Measurements from ENCODE around the gene CMAS. TPM values are rescaled to one million over a fixed set of nuclear protein-coding genes. Genes with fewer than 3 reads are reported as not detected.

CMAS gene
- polyA plus RNA-seq, 3 donors: 16.3 to 33.4 (median 20.6) TPM

GRCh38 chr12:22100958-22101748, 55.1 kb downstream of the CMAS start:
- 65 to 81% (median 65%) methylated on average over 6 of the region's 6 CpGs for WGBS, 3 donors
- H3K27ac ChIP-seq (ENCODE audit: low read depth, low read length): no peak overlapping the region

- WGBS, 3 donors: 31 to 66% (median 36%) methylated on average over 5 of the region's 5 CpGs
Measured at GRCh38 chr12:22101749-22102243, 55.8 kb downstream of the CMAS start.

GRCh38 chr12:22103418-22103817, 57.4 kb downstream of the CMAS start:
- WGBS, 3 donors: 80 to 95% (median 93%) methylated on average over 2 of the region's 2 CpGs
- no peak overlapping the region for H3K27ac ChIP-seq (ENCODE audit: low read depth, low read length)

More at GRCh38 chr12:22101749-22102243, 55.8 kb downstream of the CMAS start:
- H3K27ac ChIP-seq (ENCODE audit: low read depth, low read length): no peak overlapping the region

- no peak overlapping the region for H3K27ac ChIP-seq (ENCODE audit: low read depth, low read length)
Measured at GRCh38 chr12:22105542-22105941, 59.5 kb downstream of the CMAS start.

GRCh38 chr12:22110176-22110575, 64.2 kb downstream of the CMAS start:
- 56 to 70% (median 63%) methylated on average over 3 of the region's 3 CpGs for WGBS, 3 donors
- no peak overlapping the region for H3K27ac ChIP-seq (ENCODE audit: low read depth, low read length)

Other genes with a start within 250 kb of the CMAS start
- gene ABCC9, start 104.8 kb upstream of the CMAS start, polyA plus RNA-seq: 10 to 100 TPM in 2 of 3 donors, 1 to 10 TPM in 1; 2.4 to 17.1 (median 11.7) TPM